ENCODE measurements around the gene CYRIA.

DNA sequence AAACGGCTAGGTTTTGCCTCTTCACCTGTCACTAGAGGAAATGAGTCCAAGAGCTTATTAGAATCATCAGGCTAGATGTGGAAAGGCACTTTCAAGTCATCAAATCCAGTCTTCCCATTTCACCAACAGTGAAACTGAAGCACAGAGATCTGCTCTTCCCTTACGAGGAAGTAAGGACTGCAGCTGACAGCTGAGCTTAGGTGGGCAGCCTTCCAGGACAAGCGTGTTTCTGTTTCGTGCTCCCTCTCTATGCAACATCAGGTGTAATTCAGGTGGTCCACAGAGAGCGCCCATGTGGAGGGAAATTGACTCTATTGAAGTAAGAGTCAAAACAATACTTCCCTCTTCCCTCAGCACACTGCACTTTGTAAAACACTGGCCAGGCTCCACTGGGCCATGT, 5.5 kb downstream of the CYRIA start:
- TF ChIP-seq, protein P1, sequence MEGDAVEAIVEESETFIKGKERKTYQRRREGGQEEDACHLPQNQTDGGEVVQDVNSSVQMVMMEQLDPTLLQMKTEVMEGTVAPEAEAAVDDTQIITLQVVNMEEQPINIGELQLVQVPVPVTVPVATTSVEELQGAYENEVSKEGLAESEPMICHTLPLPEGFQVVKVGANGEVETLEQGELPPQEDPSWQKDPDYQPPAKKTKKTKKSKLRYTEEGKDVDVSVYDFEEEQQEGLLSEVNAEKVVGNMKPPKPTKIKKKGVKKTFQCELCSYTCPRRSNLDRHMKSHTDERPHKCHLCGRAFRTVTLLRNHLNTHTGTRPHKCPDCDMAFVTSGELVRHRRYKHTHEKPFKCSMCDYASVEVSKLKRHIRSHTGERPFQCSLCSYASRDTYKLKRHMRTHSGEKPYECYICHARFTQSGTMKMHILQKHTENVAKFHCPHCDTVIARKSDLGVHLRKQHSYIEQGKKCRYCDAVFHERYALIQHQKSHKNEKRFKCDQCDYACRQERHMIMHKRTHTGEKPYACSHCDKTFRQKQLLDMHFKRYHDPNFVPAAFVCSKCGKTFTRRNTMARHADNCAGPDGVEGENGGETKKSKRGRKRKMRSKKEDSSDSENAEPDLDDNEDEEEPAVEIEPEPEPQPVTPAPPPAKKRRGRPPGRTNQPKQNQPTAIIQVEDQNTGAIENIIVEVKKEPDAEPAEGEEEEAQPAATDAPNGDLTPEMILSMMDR (IDR thresholded peaks at IDR 0.05): no peak
- no peak for TF ChIP-seq POLR2A (IDR thresholded peaks at IDR 0.05; ENCODE audit: low read depth)
- no peak for TF ChIP-seq EP300 (IDR thresholded peaks at IDR 0.05)
- TF ChIP-seq POLR2AphosphoS5 (IDR thresholded peaks at IDR 0.05): no peak
